GM23338 (cell line): ENCODE data around the gene PDE4D. TPM values are rescaled to one million over a fixed set of nuclear protein-coding genes. Genes with fewer than 3 reads are reported as not detected.

Source experiments
- ATAC-seq: fragments of 200-7000 bp; cut with Tn5 transposase; 3 replicates; pipeline ENCODE4 v1.9.1; 2020
- DNase-seq: peaks from one replicate; pipeline ENCODE4 v3.0.0-alpha.2; 2015; ENCODE audit warnings: low spot score
- H2AFZ ChIP-seq: fragments of 200-600 bp; sonication (generic); 2 replicates; pipeline ENCODE4 v1.8.0; 2016; ENCODE audit warnings: antibody characterized with exemption, mild to moderate bottlenecking, moderate library complexity
- H3F3A ChIP-seq: fragments of 200-600 bp; sonication (generic); replicated peaks from 2 replicates; pipeline ENCODE4 v1.8.0; 2017; ENCODE audit warnings: antibody characterized with exemption, mixed run types, low read depth
- H3K27ac ChIP-seq: fragments of 200-600 bp; sonication (generic); 2 replicates; pipeline ENCODE4 v1.6.1; 2016; ENCODE audit warnings: low read depth
- H3K27me3 ChIP-seq: fragments of 200-600 bp; sonication (generic); 2 replicates; pipeline ENCODE4 v1.8.0; 2016; ENCODE audit warnings: mild to moderate bottlenecking, mixed run types, moderate library complexity; ENCODE audit not compliant: insufficient read depth
- H3K36me3 ChIP-seq: fragments of 200-600 bp; sonication (generic); 2 replicates; pipeline ENCODE4 v1.8.0; 2016; ENCODE audit warnings: mild to moderate bottlenecking; ENCODE audit not compliant: insufficient read depth
- H3K4me1 ChIP-seq: fragments of 200-600 bp; sonication (generic); 2 replicates; pipeline ENCODE4 v1.8.0; 2016; ENCODE audit warnings: mild to moderate bottlenecking, moderate library complexity; ENCODE audit not compliant: insufficient read depth
- H3K4me2 ChIP-seq: fragments of 200-600 bp; sonication (generic); 2 replicates; pipeline ENCODE4 v1.7.1; 2017; ENCODE audit warnings: mixed run types
- H3K4me3 ChIP-seq: fragments of 200-600 bp; sonication (generic); 2 replicates; pipeline ENCODE4 v1.6.1; 2016; ENCODE audit warnings: mixed run types
- H3K79me2 ChIP-seq: fragments of 200-600 bp; sonication (generic); replicated peaks from 2 replicates; pipeline ENCODE4 v1.8.0; 2017; ENCODE audit warnings: mild to moderate bottlenecking; ENCODE audit not compliant: insufficient read depth
- H3K9me2 ChIP-seq: fragments of 200-600 bp; sonication (generic); 2 replicates; pipeline ENCODE4 v1.8.0; 2017; ENCODE audit not compliant: insufficient read depth
- H4K20me1 ChIP-seq: fragments of 200-600 bp; sonication (generic); replicated peaks from 2 replicates; pipeline ENCODE4 v1.8.0; 2017; ENCODE audit warnings: mild to moderate bottlenecking; ENCODE audit not compliant: insufficient read depth
- H3K27ac Mint-ChIP-seq: 2 replicates; pipeline ENCODE4 v1.8.0; 2020; ENCODE audit warnings: inconsistent platforms, mild to moderate bottlenecking, moderate library complexity, mixed read lengths
- H3K27me3 Mint-ChIP-seq: 3 replicates; pipeline ENCODE4 v1.8.0; 2022; ENCODE audit warnings: low read depth, mild to moderate bottlenecking, moderate library complexity, mixed read lengths, inconsistent platforms; ENCODE audit not compliant: insufficient read depth, poor library complexity
- H3K36me3 Mint-ChIP-seq: 3 replicates; pipeline ENCODE4 v1.8.0; 2021; ENCODE audit warnings: low read depth, mild to moderate bottlenecking, inconsistent platforms, moderate library complexity, mixed read lengths
- H3K4me1 Mint-ChIP-seq: 3 replicates; pipeline ENCODE4 v1.8.0; 2020; ENCODE audit warnings: mild to moderate bottlenecking, inconsistent platforms, mixed read lengths
- H3K4me3 Mint-ChIP-seq: 3 replicates; pipeline ENCODE4 v1.8.0; 2021; ENCODE audit warnings: moderate library complexity, mild to moderate bottlenecking, inconsistent platforms, mixed read lengths
- H3K9me3 Mint-ChIP-seq: 3 replicates; pipeline ENCODE4 v1.8.0; 2020; ENCODE audit warnings: moderate library complexity, mild to moderate bottlenecking, inconsistent platforms, mixed read lengths
- CREB1 ChIP-seq: fragments of 250-450 bp; sonication (Bioruptor Pico); IDR thresholded peaks from 2 replicates; pipeline ENCODE4 v1.5.0; 2020; ENCODE audit warnings: low read depth, mild to moderate bottlenecking, moderate library complexity
- CTCF ChIP-seq, 2 experiments: fragments of 200-600 bp in 1 of 2; sonication (generic) in 1 of 2; conservative IDR thresholded peaks; 2 replicates each; pipeline versions ENCODE4 v1.5.1 to v1.6.1; 2016 to 2017; ENCODE audit warnings: antibody characterized with exemption in 2 of 2, low read depth in 2 of 2, mild to moderate bottlenecking in 2 of 2, moderate library complexity in 1 of 2
- ETS1 ChIP-seq: IDR thresholded peaks from 2 replicates; pipeline ENCODE4 v1.6.1; 2016; ENCODE audit warnings: antibody characterized with exemption
- EZH2phosphoT487 ChIP-seq: fragments of 200-600 bp; sonication (generic); IDR thresholded peaks from one replicate; pipeline ENCODE4 v1.8.1; 2018; ENCODE audit warnings: antibody characterized with exemption; ENCODE audit not compliant: unreplicated experiment
- JUNB ChIP-seq: IDR thresholded peaks from one replicate; pipeline ENCODE4 v1.6.1; 2016; ENCODE audit warnings: antibody characterized with exemption; ENCODE audit not compliant: unreplicated experiment
- POLR2AphosphoS5 ChIP-seq: IDR thresholded peaks from 2 replicates; pipeline ENCODE4 v1.6.1; 2016; ENCODE audit warnings: antibody characterized with exemption, low read depth
- STAT1 ChIP-seq: IDR thresholded peaks from one replicate; pipeline ENCODE4 v1.6.1; 2016; ENCODE audit warnings: antibody characterized with exemption; ENCODE audit not compliant: unreplicated experiment
- ZNF114 ChIP-seq: fragments of 250-450 bp; sonication (Bioruptor Pico); IDR thresholded peaks from 2 replicates; pipeline ENCODE4 v1.5.0; 2020; ENCODE audit warnings: mild to moderate bottlenecking, moderate library complexity
- ZNF462 ChIP-seq: fragments of 250-450 bp; sonication (Bioruptor Pico); IDR thresholded peaks from 2 replicates; pipeline ENCODE4 v1.5.0; 2020; ENCODE audit warnings: mild to moderate bottlenecking, moderate library complexity
- polyA plus RNA-seq: library from polyadenylated mRNA; unstranded; fragments of >200 nt; fragmentation: Nextera tagmentation; extraction: Ambion mirVana; gene quantifications from 2 replicates; pipeline ENCODE4 v1.2.1, GENCODE V29; 2016
- total RNA-seq: library from RNA; depleted of rRNA; stranded (reverse); fragments of >200 nt; shearing (Covaris generic); gene quantifications from 2 replicates; pipeline ENCODE4 v1.2.3, GENCODE V29; 2014

The PDE4D gene
- total and polyA plus RNA-seq, 2 experiments from 2014 or later = 2.1 to 4.7 TPM

GRCh38 chr5:59731809-59732208 is 161.7 kb downstream of the PDE4D start:
- Mint-ChIP-seq H3K36me3 (no peaks in the 10 kb centered on the region), H3K27ac (no peak overlapping the region), H3K9me3 (no peaks in the 10 kb centered on the region), H3K27me3 (no peaks in the 10 kb centered on the region), H3K4me1 (peaks cover 7% of the 10 kb centered on the region), H3K4me3 (no peak overlapping the region)
- no peak overlapping the region for H3K27ac ChIP-seq
- H4K20me1 ChIP-seq = no peaks in the 10 kb centered on the region
- H2AFZ ChIP-seq = no peak overlapping the region
- no peak for DNase-seq
- no peaks in the 10 kb centered on the region for H3K36me3 ChIP-seq
- ATAC-seq = no peak
- H3K79me2 ChIP-seq = no peaks in the 10 kb centered on the region
- no peaks in the 10 kb centered on the region for H3K9me2 ChIP-seq
- no peaks in the 10 kb centered on the region for H3K27me3 ChIP-seq
- peaks cover 9% of the 10 kb centered on the region; the same call in 1 of the 2 replicates for H3K4me1 ChIP-seq
- no peak for TF ChIP-seq ETS1
- TF ChIP-seq CREB1 (CRISPR knock-in tag) = no peak
- TF ChIP-seq POLR2AphosphoS5 = no peak
- no peak for TF ChIP-seq ZNF462 (CRISPR knock-in tag)
- TF ChIP-seq CTCF (conservative IDR thresholded peaks at IDR 0.05; ENCODE audit: low read depth in 2 of 2) = no peak
- no peak for TF ChIP-seq JUNB
- TF ChIP-seq EZH2phosphoT487 = no peak
- no peak for TF ChIP-seq ZNF114
- no peak for TF ChIP-seq STAT1
- H3F3A ChIP-seq = no peaks in the 10 kb centered on the region
- no peak overlapping the region for H3K4me2 ChIP-seq
- H3K4me3 ChIP-seq = no peak overlapping the region
